Hepatocyte (in vitro differentiated cells): ENCODE measurements around the gene KCNMA1.

Experiments used
- CTCF ChIP-seq: fragments of 200-600 bp; sonication (generic); IDR thresholded peaks from 2 replicates; pipeline ENCODE4 v1.5.1; 2016; ENCODE audit warnings: antibody characterized with exemption, mild to moderate bottlenecking; ENCODE audit not compliant: poor library complexity
- EZH2 ChIP-seq: fragments of 200-600 bp; sonication (generic); IDR thresholded peaks from 2 replicates; pipeline ENCODE4 v1.6.1; 2016; ENCODE audit warnings: antibody characterized with exemption, mild to moderate bottlenecking, borderline replicate concordance
- EZH2phosphoT487 ChIP-seq: fragments of 200-600 bp; sonication (generic); IDR thresholded peaks from one replicate; pipeline ENCODE4 v1.6.1; 2018; ENCODE audit warnings: antibody characterized with exemption, mild to moderate bottlenecking, low read depth, moderate library complexity; ENCODE audit not compliant: unreplicated experiment, severe bottlenecking

DNA sequence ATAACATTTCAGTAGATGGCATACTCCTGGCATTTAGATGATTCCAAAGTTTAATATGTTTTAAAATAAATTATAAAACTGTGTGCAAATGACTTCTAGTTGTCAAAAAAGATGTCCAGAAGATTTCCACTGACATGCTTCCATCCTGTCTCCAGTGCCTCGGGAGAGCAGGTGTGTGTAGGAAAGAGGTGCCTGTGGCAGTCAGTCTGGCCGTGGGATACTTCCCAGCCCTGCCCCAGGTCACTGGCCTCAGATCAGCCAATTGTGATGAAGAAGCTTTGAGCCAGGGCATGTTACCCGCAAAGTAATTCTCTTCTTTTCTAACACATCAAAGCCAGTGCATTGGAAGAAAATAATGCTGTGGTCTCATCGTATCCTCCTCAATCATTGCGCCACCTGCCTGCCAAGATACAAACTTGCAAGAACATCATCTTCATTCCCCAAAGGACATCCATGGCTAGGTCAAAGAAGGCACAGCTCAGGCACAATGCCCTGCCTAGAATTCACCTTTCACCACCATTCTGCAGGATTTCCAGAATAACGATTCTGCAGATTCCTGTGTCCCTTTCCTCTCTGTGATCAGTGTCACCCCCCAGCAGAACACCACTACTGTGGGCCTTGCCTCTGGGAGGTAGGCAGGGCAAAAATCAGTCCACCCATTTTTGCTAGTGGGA lies 6.3 kb upstream of the KCNMA1 start:
- TF ChIP-seq CTCF (peak; percentile 59), EZH2phosphoT487 (no peak), EZH2 (no peak)
